Measurements from ENCODE around the gene ZBTB46.

The ZBTB46 gene

GRCh38 chr20:63765902-63766301 lies 65.2 kb downstream of the ZBTB46 start:
- no peak for DNase-seq

- DNase-seq, result no peak
Measured at GRCh38 chr20:63765082-63765873, 65.8 kb downstream of the ZBTB46 start.

- no peak for DNase-seq
Measured at GRCh38 chr20:63759377-63759901, 71.6 kb downstream of the ZBTB46 start.

GRCh38 chr20:63758152-63758551 lies 72.9 kb downstream of the ZBTB46 start:
- no peak for DNase-seq

GRCh38 chr20:63756648-63756991 lies 74.4 kb downstream of the ZBTB46 start:
- DNase-seq, result no peak

GRCh38 chr20:63755933-63756647 lies 75.0 kb downstream of the ZBTB46 start:
- no peak for DNase-seq

- DNase-seq, result no peak
Measured at GRCh38 chr20:63754008-63754407, 77.1 kb downstream of the ZBTB46 start.

- no peak for DNase-seq
Measured at GRCh38 chr20:63753381-63753780, 77.7 kb downstream of the ZBTB46 start.

- no peak for DNase-seq
Measured at GRCh38 chr20:63752411-63753101, 78.5 kb downstream of the ZBTB46 start.

- no peak for DNase-seq
Measured at GRCh38 chr20:63751471-63752271, 79.4 kb downstream of the ZBTB46 start.

- DNase-seq, result no peak
Measured at GRCh38 chr20:63750807-63751470, 80.1 kb downstream of the ZBTB46 start.

GRCh38 chr20:63749597-63750508 lies 81.2 kb downstream of the ZBTB46 start:
- no peak for DNase-seq

- no peak for DNase-seq
Measured at GRCh38 chr20:63748934-63749270, 82.2 kb downstream of the ZBTB46 start.

- no peak for DNase-seq
Measured at GRCh38 chr20:63748070-63748933, 82.8 kb downstream of the ZBTB46 start.

- DNase-seq, result no peak
Measured at GRCh38 chr20:63747622-63748069, 83.4 kb downstream of the ZBTB46 start.

GRCh38 chr20:63746751-63747315 lies 84.2 kb downstream of the ZBTB46 start:
- DNase-seq, result no peak

- no peak for DNase-seq
Measured at GRCh38 chr20:63745961-63746731, 84.9 kb downstream of the ZBTB46 start.

GRCh38 chr20:63745424-63745805 lies 85.6 kb downstream of the ZBTB46 start:
- no peak for DNase-seq
